ENCODE data around the gene RPAP3. TPM values are rescaled to one million over a fixed set of nuclear protein-coding genes. Genes with fewer than 3 reads are reported as not detected.

The RPAP3 gene
- total and polyA plus RNA-seq, 9 of the 15 experiments (the other 6 are each of a cell fraction or from before 2014, with no cell fraction given), result 40.0 to 92.1 (median 54.1) TPM

- Histone ChIP-seq H2AFZ (ENCODE audit: low read depth, low read length) (peak overlapping the region; percentile 17; the same call in 1 of the 2 replicates), H3K79me2 (ENCODE audit: control insufficient read depth, insufficient read depth, low read length) (no peaks in the 10 kb centered on the region), H3K4me2 (ENCODE audit: insufficient read depth, low read length) (no peak overlapping the region), H3K27ac (ENCODE audit: extremely low read depth, low read depth, low read length) (no peak overlapping the region), H3K4me1 (replicated peaks in 1 of 2; ENCODE audit: control insufficient read depth in 2 of 2, insufficient read depth in 2 of 2, low read length in 2 of 2) (peaks cover 3 to 4% of the 10 kb centered on the region in 2 experiments; a peak in 4 of 5 replicates), H4K20me1 (replicated peaks; ENCODE audit: control insufficient read depth, insufficient read depth, low read length) (no peaks in the 10 kb centered on the region; the same call in 1 of the 2 replicates), H3K9me3 (replicated peaks; ENCODE audit: control insufficient read depth, insufficient read depth, low read depth, low read length) (no peaks in the 10 kb centered on the region), H3K27me3 (ENCODE audit: control insufficient read depth in 2 of 2, insufficient read depth in 2 of 2, low read length in 2 of 2) (no peaks in the 10 kb centered on the region), H3K9ac (ENCODE audit: insufficient read depth in 1 of 2, low read depth in 2 of 2, low read length in 2 of 2) (no peak overlapping the region), H3K4me3 (no peak overlapping the region), H3K9me1 (ENCODE audit: control insufficient read depth, insufficient read depth, low read length) (no peaks in the 10 kb centered on the region), H3K36me3 (ENCODE audit: control insufficient read depth, insufficient read depth, low read length) (no peaks in the 10 kb centered on the region)
- 50% methylated on average over 5 of the region's 6 CpGs for WGBS (ENCODE audit: insufficient coverage, low coverage, missing lambda C conversion rate)
- in situ Hi-C loops (cut with MboI) (loop anchor here (10.0 kb wide), 1 partner anchor 58 kb away; the partner anchor contains the start of gene SLC48A1), intact Hi-C loops (cut with micrococcal nuclease) (loop anchor here (2.0 to 10.0 kb wide), 2 partner anchors 26 to 448 kb away; no protein-coding TSS in a partner anchor)
- ATAC-seq, result no peak
- no peak for DNase-seq (ENCODE audit: extremely low read depth in 1 of 4, low spot score in 3 of 4)
- FAIRE-seq, result no peak
- POLR2A ChIA-PET, result interaction anchor here (1.2 kb wide), 1 partner anchor 19 kb away, joined by 3 read pairs; no protein-coding TSS in a partner anchor
- no peak for TF ChIP-seq BHLHE40 (IDR thresholded peaks at IDR 0.05; ENCODE audit: low read length)
- no peak for TF ChIP-seq ZNF239 (CRISPR knock-in tag; IDR thresholded peaks at IDR 0.05)
- TF ChIP-seq, protein P1, sequence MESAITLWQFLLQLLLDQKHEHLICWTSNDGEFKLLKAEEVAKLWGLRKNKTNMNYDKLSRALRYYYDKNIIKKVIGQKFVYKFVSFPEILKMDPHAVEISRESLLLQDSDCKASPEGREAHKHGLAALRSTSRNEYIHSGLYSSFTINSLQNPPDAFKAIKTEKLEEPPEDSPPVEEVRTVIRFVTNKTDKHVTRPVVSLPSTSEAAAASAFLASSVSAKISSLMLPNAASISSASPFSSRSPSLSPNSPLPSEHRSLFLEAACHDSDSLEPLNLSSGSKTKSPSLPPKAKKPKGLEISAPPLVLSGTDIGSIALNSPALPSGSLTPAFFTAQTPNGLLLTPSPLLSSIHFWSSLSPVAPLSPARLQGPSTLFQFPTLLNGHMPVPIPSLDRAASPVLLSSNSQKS (CRISPR knock-in tag; IDR thresholded peaks at IDR 0.05), result no peak
- no peak for TF ChIP-seq HNRNPL (IDR thresholded peaks at IDR 0.05; ENCODE audit: low read depth, low read length)
- no peak for TF ChIP-seq RAD21 (CRISPR knock-in tag; conservative IDR thresholded peaks at IDR 0.05 in 1 of 2, IDR thresholded peaks at IDR 0.05 in 1 of 2)
- TF ChIP-seq, protein P2, sequence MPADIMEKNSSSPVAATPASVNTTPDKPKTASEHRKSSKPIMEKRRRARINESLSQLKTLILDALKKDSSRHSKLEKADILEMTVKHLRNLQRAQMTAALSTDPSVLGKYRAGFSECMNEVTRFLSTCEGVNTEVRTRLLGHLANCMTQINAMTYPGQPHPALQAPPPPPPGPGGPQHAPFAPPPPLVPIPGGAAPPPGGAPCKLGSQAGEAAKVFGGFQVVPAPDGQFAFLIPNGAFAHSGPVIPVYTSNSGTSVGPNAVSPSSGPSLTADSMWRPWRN (IDR thresholded peaks at IDR 0.05; ENCODE audit: low read depth), result no peak
- no peak for TF ChIP-seq ZSCAN32 (CRISPR knock-in tag; IDR thresholded peaks at IDR 0.05)
- no peak for TF ChIP-seq STAT6 (CRISPR knock-in tag; IDR thresholded peaks at IDR 0.05)
- TF ChIP-seq POLR2B (IDR thresholded peaks at IDR 0.05; ENCODE audit: low read depth, partially characterized antibody), result no peak
- TF ChIP-seq FOXA1 (IDR thresholded peaks at IDR 0.05; ENCODE audit: borderline replicate concordance), result no peak
- TF ChIP-seq ZC3H8 (IDR thresholded peaks at IDR 0.05), result no peak
- no peak for TF ChIP-seq RB1 (IDR thresholded peaks at IDR 0.05; ENCODE audit: low read depth)
- TF ChIP-seq SMC3 (conservative IDR thresholded peaks at IDR 0.05; ENCODE audit: insufficient read depth, low read depth, low read length), result no peak
- TF ChIP-seq, protein P3, sequence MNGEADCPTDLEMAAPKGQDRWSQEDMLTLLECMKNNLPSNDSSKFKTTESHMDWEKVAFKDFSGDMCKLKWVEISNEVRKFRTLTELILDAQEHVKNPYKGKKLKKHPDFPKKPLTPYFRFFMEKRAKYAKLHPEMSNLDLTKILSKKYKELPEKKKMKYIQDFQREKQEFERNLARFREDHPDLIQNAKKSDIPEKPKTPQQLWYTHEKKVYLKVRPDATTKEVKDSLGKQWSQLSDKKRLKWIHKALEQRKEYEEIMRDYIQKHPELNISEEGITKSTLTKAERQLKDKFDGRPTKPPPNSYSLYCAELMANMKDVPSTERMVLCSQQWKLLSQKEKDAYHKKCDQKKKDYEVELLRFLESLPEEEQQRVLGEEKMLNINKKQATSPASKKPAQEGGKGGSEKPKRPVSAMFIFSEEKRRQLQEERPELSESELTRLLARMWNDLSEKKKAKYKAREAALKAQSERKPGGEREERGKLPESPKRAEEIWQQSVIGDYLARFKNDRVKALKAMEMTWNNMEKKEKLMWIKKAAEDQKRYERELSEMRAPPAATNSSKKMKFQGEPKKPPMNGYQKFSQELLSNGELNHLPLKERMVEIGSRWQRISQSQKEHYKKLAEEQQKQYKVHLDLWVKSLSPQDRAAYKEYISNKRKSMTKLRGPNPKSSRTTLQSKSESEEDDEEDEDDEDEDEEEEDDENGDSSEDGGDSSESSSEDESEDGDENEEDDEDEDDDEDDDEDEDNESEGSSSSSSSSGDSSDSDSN (IDR thresholded peaks at IDR 0.05; ENCODE audit: borderline replicate concordance in 1 of 2, low read depth in 2 of 2, low read length in 2 of 2), result no peak
- no peak for TF ChIP-seq ZEB2 (IDR thresholded peaks at IDR 0.05)
- TF ChIP-seq ZNF263 (CRISPR knock-in tag; IDR thresholded peaks at IDR 0.05; ENCODE audit: borderline replicate concordance), result no peak
- TF ChIP-seq ZNF24 (IDR thresholded peaks at IDR 0.05), result no peak
- TF ChIP-seq TAF15 (IDR thresholded peaks at IDR 0.05; ENCODE audit: low read depth, low read length), result no peak
- CTCF ChIA-PET (ENCODE audit: low intra/inter-chr PET ratio), result interaction anchor here (1.0 to 1.8 kb wide), 4 partner anchors 59 to 448 kb away, joined by 3 to 10 read pairs (median 4); no protein-coding TSS in a partner anchor
- no TSS peak for BruUV-seq (replicated peaks)
Observed at GRCh38 chr12:47717046-47717442, 11.2 kb upstream of the RPAP3 start.

Measured in K562 (cell line).